CD4-positive, alpha-beta memory T cell (primary cell): Measurements from ENCODE around the gene DENND4A. TPM values are rescaled to one million over a fixed set of nuclear protein-coding genes. Genes with fewer than 3 reads are reported as not detected.

Experiments
- CTCF ChIA-PET: fragments of 350-600 bp; sonication (Branson Sonifier 250); formaldehyde crosslinking; loops from one replicate; lab custom pipeline; 2021; ENCODE audit warnings: inconsistent platforms; ENCODE audit not compliant: partially characterized antibody; lab: Charles Lee
- POLR2A ChIA-PET: fragments of 350-600 bp; sonication (Branson Sonifier 250); formaldehyde crosslinking; loops from one replicate; lab custom pipeline; 2021; ENCODE audit not compliant: partially characterized antibody; lab: Charles Lee
- DNase-seq, 5 donors: peaks; one replicate each; pipeline versions ENCODE4 v3.0.0 to v3.0.0-alpha.2; 2020 to 2022; ENCODE audit warnings: mixed read lengths in 1 of 5
- H3K27ac ChIP-seq: one replicate; pipeline ENCODE4 v1.7.0; 2013; ENCODE audit warnings: low read depth, low read length
- H3K27me3 ChIP-seq: 2 replicates; pipeline ENCODE4 v1.7.0; 2013; ENCODE audit warnings: mild to moderate bottlenecking, low read length, moderate library complexity; ENCODE audit not compliant: insufficient read depth
- H3K36me3 ChIP-seq: 2 replicates; pipeline ENCODE4 v1.7.0; 2013; ENCODE audit warnings: mild to moderate bottlenecking, low read length, moderate library complexity; ENCODE audit not compliant: insufficient read depth
- H3K4me1 ChIP-seq: 2 replicates; pipeline ENCODE4 v1.7.0; 2013; ENCODE audit warnings: mild to moderate bottlenecking, low read length, moderate library complexity; ENCODE audit not compliant: insufficient read depth
- H3K4me3 ChIP-seq, 2 donors: one replicate each; pipeline ENCODE4 v1.7.0; 2013; ENCODE audit warnings: low read length in 2 of 2, mild to moderate bottlenecking in 1 of 2
- H3K9me3 ChIP-seq, 2 donors: one replicate each; pipeline ENCODE4 v1.7.0; 2013; ENCODE audit warnings: low read length in 2 of 2, control low read depth in 1 of 2; ENCODE audit not compliant: control insufficient read depth in 1 of 2
- H3K27ac Mint-ChIP-seq, 7 donors: one replicate each; pipeline ENCODE4 v1.8.0; 2020 to 2021; ENCODE audit warnings: mixed read lengths in 7 of 7, mild to moderate bottlenecking in 6 of 7, inconsistent platforms in 3 of 7, moderate library complexity in 3 of 7
- H3K27me3 Mint-ChIP-seq, 2 donors: one replicate each; pipeline ENCODE4 v1.8.0; 2020 to 2021; ENCODE audit warnings: mixed read lengths in 2 of 2
- H3K36me3 Mint-ChIP-seq, 2 donors: one replicate each; pipeline ENCODE4 v1.8.0; 2020 to 2021; ENCODE audit warnings: mixed read lengths in 2 of 2, inconsistent platforms in 1 of 2, mild to moderate bottlenecking in 1 of 2
- H3K4me1 Mint-ChIP-seq, 4 donors: one replicate each; pipeline ENCODE4 v1.8.0; 2020 to 2021; ENCODE audit warnings: mixed read lengths in 4 of 4, mild to moderate bottlenecking in 1 of 4
- H3K4me3 Mint-ChIP-seq, 8 donors: one replicate each; pipeline ENCODE4 v1.8.0; 2020 to 2021; ENCODE audit warnings: mixed read lengths in 8 of 8, mild to moderate bottlenecking in 7 of 8, moderate library complexity in 6 of 8, inconsistent platforms in 3 of 8
- H3K9me3 Mint-ChIP-seq, 8 donors: one replicate each; pipeline ENCODE4 v1.8.0; 2020 to 2021; ENCODE audit warnings: mixed read lengths in 8 of 8, mild to moderate bottlenecking in 5 of 8, inconsistent platforms in 3 of 8, moderate library complexity in 1 of 8
- intact Hi-C: fragments of 100-400 bp; cut with micrococcal nuclease; formaldehyde crosslinking; loops from one replicate; pipeline ENCODE4 v1.15.1; 2023
- polyA plus RNA-seq, 2 donors: library from polyadenylated mRNA; unstranded; fragments of 300-500 nt; fragmentation: Illumina TruSeq; gene quantifications; one replicate each; pipeline ENCODE4 v1.2.3, GENCODE V29; 2021
- total RNA-seq, 2 experiments: library from RNA; stranded (reverse); gene quantifications; one replicate each; pipeline ENCODE4 v1.2.3, GENCODE V29; 2021

The DENND4A gene
- total and polyA plus RNA-seq, 4 experiments from 2014 or later: 8.4 to 69.4 (median 42.2) TPM

- Mint-ChIP-seq H3K27ac (peak overlapping the region; percentile 93 to 98 (median 97)), H3K4me1 (peaks cover 32 to 62% (median 48%) of the 10 kb centered on the region in 4 donors), H3K27me3 (no peaks in the 10 kb centered on the region), H3K9me3 (no peaks in the 10 kb centered on the region), H3K36me3 (peaks cover 0 to 23% of the 10 kb centered on the region in 2 donors), H3K4me3 (peak overlapping the region; percentile 87 to 96 (median 94))
- no peaks in the 10 kb centered on the region for H3K27me3 ChIP-seq
- CTCF ChIA-PET: interaction anchor here (0.8 to 5.5 kb wide), 18 partner anchors 8 to 79 kb away, joined by 3 to 35 read pairs (median 4); partner anchors contain the start of gene RAB11A
- H3K9me3 ChIP-seq: no peaks in the 10 kb centered on the region
- DNase-seq: peak; percentile 40 to 56 (median 48)
- H3K27ac ChIP-seq: peak overlapping the region; percentile 97
- intact Hi-C loops: loop anchor here (5.0 kb wide), 1 partner anchor 34 kb away; no protein-coding TSS in a partner anchor
- H3K4me1 ChIP-seq: peaks cover 59% of the 10 kb centered on the region
- H3K36me3 ChIP-seq: no peaks in the 10 kb centered on the region
- POLR2A ChIA-PET: interaction anchor here (0.8 to 5.7 kb wide), 29 partner anchors 8 to 606 kb away, joined by 3 to 144 read pairs (median 5); partner anchors contain the start of genes CLPX, INTS14 and RAB11A
- H3K4me3 ChIP-seq: peak overlapping the region; percentile 45 to 87
These were observed 1.3 kb downstream of the DENND4A start for GRCh38 chr15:65790694-65791334.

GRCh38 chr15:65789759-65790425 is 2.2 kb downstream of the DENND4A start:
- no peak overlapping the region for H3K4me3 ChIP-seq
- Mint-ChIP-seq H3K9me3 (no peaks in the 10 kb centered on the region), H3K27me3 (no peaks in the 10 kb centered on the region), H3K4me3 (peak overlapping the region; percentile 81 to 96 (median 94)), H3K36me3 (peaks cover 0 to 23% of the 10 kb centered on the region in 2 donors), H3K4me1 (peaks cover 32 to 62% (median 48%) of the 10 kb centered on the region in 4 donors), H3K27ac (peak overlapping the region; percentile 83 to 98 (median 95))
- H3K9me3 ChIP-seq: no peaks in the 10 kb centered on the region
- CTCF ChIA-PET: interaction anchor here (0.7 to 5.5 kb wide), 9 partner anchors 10 to 67 kb away, joined by 3 to 35 read pairs (median 9); no protein-coding TSS in a partner anchor
- no peaks in the 10 kb centered on the region for H3K36me3 ChIP-seq
- no peak for DNase-seq
- H3K27me3 ChIP-seq: no peaks in the 10 kb centered on the region
- peak overlapping the region; percentile 97 for H3K27ac ChIP-seq
- peaks cover 62% of the 10 kb centered on the region for H3K4me1 ChIP-seq
- intact Hi-C loops: loop anchor here (5.0 kb wide), 1 partner anchor 33 kb away; no protein-coding TSS in a partner anchor
- POLR2A ChIA-PET: interaction anchor here (0.7 to 5.7 kb wide), 15 partner anchors 11 to 179 kb away, joined by 3 to 144 read pairs (median 25); partner anchors contain the start of gene INTS14

GRCh38 chr15:65789105-65789504 is 3.0 kb downstream of the DENND4A start:
- no peaks in the 10 kb centered on the region for H3K9me3 Mint-ChIP-seq
- CTCF ChIA-PET: interaction anchor here (0.7 to 5.5 kb wide), 4 partner anchors 14 to 45 kb away, joined by 3 to 35 read pairs (median 3); no protein-coding TSS in a partner anchor
- no peaks in the 10 kb centered on the region for H3K27me3 Mint-ChIP-seq
- Histone ChIP-seq H3K9me3 (no peaks in the 10 kb centered on the region), H3K27ac (no peak overlapping the region), H3K4me3 (no peak overlapping the region), H3K27me3 (no peaks in the 10 kb centered on the region), H3K4me1 (peaks cover 68% of the 10 kb centered on the region), H3K36me3 (no peaks in the 10 kb centered on the region)
- POLR2A ChIA-PET: interaction anchor here (0.7 to 4.6 kb wide), 4 partner anchors 10 to 109 kb away, joined by 3 to 77 read pairs (median 52); no protein-coding TSS in a partner anchor
- H3K4me1 Mint-ChIP-seq: peaks cover 32 to 62% (median 45%) of the 10 kb centered on the region in 4 donors
- peaks cover under 1 to 23% of the 10 kb centered on the region in 2 donors for H3K36me3 Mint-ChIP-seq
- peak overlapping the region; percentile 81 to 96 (median 94) for H3K4me3 Mint-ChIP-seq
- no peak for DNase-seq
- intact Hi-C loops: no loop called here
- peak overlapping the region; percentile 41 to 98 (median 72) for H3K27ac Mint-ChIP-seq

GRCh38 chr15:65787260-65787659 is 4.8 kb downstream of the DENND4A start:
- POLR2A ChIA-PET: interaction anchor here (1.7 kb wide), 1 partner anchor 82 kb away, joined by 6 read pairs; the partner anchor contains the start of gene RAB11A
- Histone ChIP-seq H3K36me3 (no peaks in the 10 kb centered on the region), H3K4me3 (no peak overlapping the region), H3K27ac (peak overlapping the region; percentile 27), H3K27me3 (no peaks in the 10 kb centered on the region), H3K9me3 (no peaks in the 10 kb centered on the region), H3K4me1 (peaks cover 68% of the 10 kb centered on the region)
- no peak for DNase-seq
- CTCF ChIA-PET: interaction anchor here (0.8 to 2.4 kb wide), 3 partner anchors 15 to 42 kb away, joined by 3 to 7 read pairs (median 4); no protein-coding TSS in a partner anchor
- Mint-ChIP-seq H3K9me3 (no peaks in the 10 kb centered on the region), H3K27me3 (no peaks in the 10 kb centered on the region), H3K36me3 (peaks cover 5 to 28% of the 10 kb centered on the region in 2 donors), H3K4me1 (peaks cover 33 to 52% (median 38%) of the 10 kb centered on the region in 4 donors), H3K27ac (peak overlapping the region; percentile 68 to 84 (median 77)), H3K4me3 (peak overlapping the region; percentile 53 to 73 (median 68))
- intact Hi-C loops: no loop called here

- no peaks in the 10 kb centered on the region for H3K27me3 ChIP-seq
- H3K4me3 ChIP-seq: no peak overlapping the region
- Mint-ChIP-seq H3K27ac (peak overlapping the region in 2 of 7 donors; percentile 35 to 57), H3K27me3 (no peaks in the 10 kb centered on the region), H3K36me3 (peaks cover 5 to 17% of the 10 kb centered on the region in 2 donors), H3K9me3 (no peaks in the 10 kb centered on the region), H3K4me3 (peak overlapping the region in 1 of 8 donors; percentile 32), H3K4me1 (peaks cover 33 to 39% (median 35%) of the 10 kb centered on the region in 4 donors)
- ChIA-PET POLR2A (no interaction called here), CTCF (interaction anchor here (2.4 kb wide), 1 partner anchor 18 kb away, joined by 7 read pairs; no protein-coding TSS in a partner anchor)
- H3K36me3 ChIP-seq: no peaks in the 10 kb centered on the region
- H3K27ac ChIP-seq: no peak overlapping the region
- peaks cover 65% of the 10 kb centered on the region for H3K4me1 ChIP-seq
- no peaks in the 10 kb centered on the region for H3K9me3 ChIP-seq
- DNase-seq: no peak
- intact Hi-C loops: no loop called here
These were observed 6.9 kb downstream of the DENND4A start for GRCh38 chr15:65785151-65785550.

GRCh38 chr15:65783872-65784271 is 8.2 kb downstream of the DENND4A start:
- Mint-ChIP-seq H3K36me3 (peaks cover 5 to 17% of the 10 kb centered on the region in 2 donors), H3K4me3 (peak overlapping the region in 2 of 8 donors; percentile 16 to 40), H3K27me3 (no peaks in the 10 kb centered on the region), H3K9me3 (no peaks in the 10 kb centered on the region), H3K27ac (no peak overlapping the region), H3K4me1 (peaks cover 27 to 29% (median 27%) of the 10 kb centered on the region in 4 donors)
- Histone ChIP-seq H3K27me3 (no peaks in the 10 kb centered on the region), H3K4me3 (no peak overlapping the region), H3K9me3 (no peaks in the 10 kb centered on the region), H3K4me1 (peaks cover 55% of the 10 kb centered on the region), H3K27ac (no peak overlapping the region), H3K36me3 (no peaks in the 10 kb centered on the region)
- ChIA-PET CTCF (no interaction called here), POLR2A (interaction anchor here (1.7 kb wide), 1 partner anchor 8 kb away, joined by 6 read pairs; the partner anchor contains the start of gene DENND4A)
- no peak for DNase-seq
- intact Hi-C loops: no loop called here
